GM12865 (cell line): ENCODE results near the gene ITPKB.

Source experiments
- DNase-seq: peaks from one replicate; pipeline ENCODE4 v3.0.0; 2010; ENCODE audit warnings: low read depth
- H3K4me3 ChIP-seq: 2 replicates; pipeline ENCODE4 v1.5.1; 2011; ENCODE audit warnings: mild to moderate bottlenecking, low read depth, low read length, control low read depth
- TF ChIP-seq, protein P1 (sequence below): IDR thresholded peaks from 2 replicates; pipeline ENCODE4 v1.5.1; 2011; ENCODE audit warnings: low read length, control low read depth, low read depth, inconsistent platforms; ENCODE audit not compliant: insufficient read depth; ENCODE audit errors: missing control alignments

Gene ITPKB

DNA sequence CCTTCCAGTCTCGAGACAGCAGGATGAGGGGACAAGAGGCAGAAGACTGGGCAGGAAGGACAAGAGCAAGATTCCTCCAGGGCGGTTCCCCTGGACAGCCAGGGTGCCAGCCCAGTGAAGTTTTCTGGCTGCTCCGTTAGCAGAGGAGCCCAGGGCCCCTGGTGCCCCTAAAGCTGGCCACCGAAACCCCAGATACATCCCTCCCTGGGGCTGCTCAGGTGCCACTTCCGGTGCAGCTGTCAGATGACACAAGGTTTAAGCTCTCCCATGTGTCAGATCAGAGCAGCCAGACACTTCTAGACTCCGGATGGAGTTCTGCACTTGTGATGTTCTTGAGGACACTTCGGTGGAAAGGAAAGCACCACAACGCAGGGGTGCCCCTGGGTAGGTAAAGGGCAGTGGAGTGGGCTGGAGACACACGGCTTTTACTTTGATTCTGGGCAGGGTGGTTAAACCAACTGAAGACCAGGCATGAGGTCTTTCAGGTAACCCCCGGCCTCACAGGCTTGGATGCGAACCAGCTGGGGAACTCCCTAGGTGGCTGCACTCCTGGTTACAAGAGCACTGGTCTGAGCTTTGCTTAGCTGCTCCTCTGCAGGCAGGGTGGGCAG, 85.7 kb downstream of the ITPKB start:
- DNase-seq, result peak; percentile 83
- H3K4me3 ChIP-seq, result peak overlapping the region; percentile 19
- TF ChIP-seq, protein P1, sequence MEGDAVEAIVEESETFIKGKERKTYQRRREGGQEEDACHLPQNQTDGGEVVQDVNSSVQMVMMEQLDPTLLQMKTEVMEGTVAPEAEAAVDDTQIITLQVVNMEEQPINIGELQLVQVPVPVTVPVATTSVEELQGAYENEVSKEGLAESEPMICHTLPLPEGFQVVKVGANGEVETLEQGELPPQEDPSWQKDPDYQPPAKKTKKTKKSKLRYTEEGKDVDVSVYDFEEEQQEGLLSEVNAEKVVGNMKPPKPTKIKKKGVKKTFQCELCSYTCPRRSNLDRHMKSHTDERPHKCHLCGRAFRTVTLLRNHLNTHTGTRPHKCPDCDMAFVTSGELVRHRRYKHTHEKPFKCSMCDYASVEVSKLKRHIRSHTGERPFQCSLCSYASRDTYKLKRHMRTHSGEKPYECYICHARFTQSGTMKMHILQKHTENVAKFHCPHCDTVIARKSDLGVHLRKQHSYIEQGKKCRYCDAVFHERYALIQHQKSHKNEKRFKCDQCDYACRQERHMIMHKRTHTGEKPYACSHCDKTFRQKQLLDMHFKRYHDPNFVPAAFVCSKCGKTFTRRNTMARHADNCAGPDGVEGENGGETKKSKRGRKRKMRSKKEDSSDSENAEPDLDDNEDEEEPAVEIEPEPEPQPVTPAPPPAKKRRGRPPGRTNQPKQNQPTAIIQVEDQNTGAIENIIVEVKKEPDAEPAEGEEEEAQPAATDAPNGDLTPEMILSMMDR, result no peak

DNA sequence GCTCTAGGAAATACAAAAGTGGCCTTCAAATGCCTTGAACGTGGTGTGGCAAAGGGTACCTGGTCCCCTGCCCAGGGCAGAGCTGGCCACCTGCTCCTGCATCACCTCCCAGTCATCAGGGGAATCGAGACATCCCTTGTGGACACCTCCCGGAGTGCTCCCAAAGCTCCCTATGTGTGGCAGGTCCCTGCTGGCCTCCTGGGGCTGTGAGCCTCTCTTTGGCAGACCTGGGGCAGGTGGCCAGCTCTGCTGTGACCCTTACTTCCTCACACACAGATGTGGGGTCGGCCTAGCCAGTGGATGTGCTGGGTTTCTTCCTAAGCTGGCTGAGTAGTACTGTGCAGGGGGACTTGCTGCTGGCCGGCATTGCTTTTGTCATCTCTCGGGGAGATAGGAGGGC, 86.5 kb downstream of the ITPKB start:
- TF ChIP-seq, protein P1, result no peak
- no peak for DNase-seq
- no peak overlapping the region for H3K4me3 ChIP-seq

DNA sequence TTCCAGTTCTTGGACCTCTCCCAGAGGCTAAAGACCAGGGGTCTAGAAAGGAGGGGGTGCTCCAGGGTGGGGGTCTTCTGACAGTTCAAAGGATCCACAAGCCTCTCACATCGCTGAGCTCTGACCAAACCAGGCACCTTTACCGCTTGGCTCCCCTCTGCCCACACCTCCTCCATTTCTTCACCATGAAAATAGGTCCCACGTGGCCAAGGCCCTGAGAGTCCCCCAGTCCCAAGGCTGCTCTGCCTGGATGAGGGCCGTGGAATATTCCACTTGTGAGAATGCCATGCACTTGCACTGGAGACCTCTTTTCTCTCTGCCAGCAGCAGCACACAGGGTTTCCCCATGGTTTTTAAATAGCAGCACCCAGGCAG, 87.4 kb downstream of the ITPKB start:
- TF ChIP-seq, protein P1, result no peak

DNA sequence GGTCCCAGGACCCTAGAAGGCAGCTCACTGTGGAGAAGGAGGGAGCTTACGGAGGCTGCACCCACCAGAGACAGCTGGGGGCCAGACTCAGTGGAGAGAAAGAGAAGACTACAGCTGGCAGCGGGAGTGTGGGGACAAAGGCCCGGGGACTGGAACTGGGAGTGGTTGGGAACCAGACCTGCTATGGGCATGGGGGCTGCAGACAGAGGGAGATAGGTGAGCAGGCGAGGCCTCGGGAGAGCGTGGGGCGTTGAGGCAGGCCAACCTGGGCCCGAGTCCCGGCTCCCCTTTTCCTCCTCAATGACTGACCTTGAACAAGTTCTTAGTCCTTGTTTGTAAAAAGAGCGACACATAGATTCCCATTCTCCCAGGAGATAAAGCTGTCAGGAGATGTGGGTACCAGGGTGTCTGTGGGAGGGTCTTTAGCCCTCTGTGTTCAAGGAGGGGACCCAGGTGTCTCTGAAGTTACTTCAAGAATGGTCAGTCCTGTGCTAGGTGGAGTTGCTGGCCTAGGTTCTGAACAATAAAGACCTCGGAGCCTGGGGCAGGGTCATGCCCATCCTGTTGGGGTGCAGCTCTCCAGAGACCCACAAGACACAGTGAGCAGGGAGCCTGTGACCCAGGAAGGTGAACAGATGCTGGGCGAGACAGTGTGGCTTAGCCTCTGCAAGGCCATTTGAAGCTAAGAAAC, 87.9 kb downstream of the ITPKB start:
- no peak overlapping the region for H3K4me3 ChIP-seq
- TF ChIP-seq, protein P1, result no peak
- DNase-seq, result no peak

More for the DNA sequence above, 87.4 kb downstream of the ITPKB start:
- H3K4me3 ChIP-seq, result no peak overlapping the region
- DNase-seq, result no peak

DNA sequence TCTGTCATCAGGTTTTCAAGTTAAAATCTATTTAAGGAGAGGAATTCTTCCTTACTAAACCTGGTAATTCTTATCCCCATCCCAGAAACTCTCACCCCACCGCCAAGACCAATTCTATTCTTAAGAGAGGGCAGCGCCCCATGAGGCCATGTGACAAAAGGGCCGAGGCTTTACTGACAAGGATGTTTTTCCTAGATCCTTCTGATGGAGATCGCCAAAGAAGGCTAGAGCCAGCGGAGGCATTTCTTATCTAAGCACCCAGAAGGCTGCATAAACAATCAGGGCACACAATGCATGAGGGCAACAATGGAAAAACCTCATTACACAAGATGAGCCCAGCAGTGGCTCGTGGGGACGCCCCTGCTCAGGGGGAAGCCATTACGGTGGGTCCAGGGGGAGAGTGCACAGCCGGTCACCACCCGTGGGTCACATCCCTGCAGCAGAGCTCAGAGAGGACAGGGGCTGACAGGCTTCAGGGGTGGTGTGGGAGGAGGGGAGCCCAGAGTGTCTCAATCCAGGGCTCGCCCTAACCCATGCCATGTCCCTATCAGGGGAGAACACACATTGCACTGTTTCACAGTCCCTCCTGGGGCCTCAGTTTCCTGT, 88.7 kb downstream of the ITPKB start:
- no peak overlapping the region for H3K4me3 ChIP-seq
- TF ChIP-seq, protein P1, result no peak
- DNase-seq, result no peak

DNA sequence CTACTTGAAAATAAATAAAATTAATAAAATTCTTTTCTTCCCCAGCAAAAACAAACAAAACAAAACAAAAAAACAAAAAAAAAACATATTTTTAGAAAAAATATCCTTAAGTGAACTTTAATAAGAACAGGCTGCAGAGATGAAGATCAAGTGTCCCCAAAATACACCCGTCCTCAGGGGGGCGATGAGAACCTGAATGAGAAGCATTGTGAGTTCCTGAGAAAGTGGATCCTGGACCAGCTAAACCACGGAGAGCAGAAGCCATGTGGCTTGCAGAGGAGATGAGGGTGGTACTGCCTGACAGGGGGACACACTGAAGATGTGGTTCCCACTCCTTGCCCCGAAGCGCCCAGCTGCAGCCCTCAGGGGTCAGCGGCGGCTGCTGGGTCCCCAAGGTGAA, 89.3 kb downstream of the ITPKB start:
- H3K4me3 ChIP-seq, result no peak overlapping the region
- TF ChIP-seq, protein P1, result peak; percentile 17
- peak; percentile 34 for DNase-seq
